Upper lobe of left lung (tissue), 6 donors: ENCODE data around the gene SLC35G2. TPM values are rescaled to one million over a fixed set of nuclear protein-coding genes. Genes with fewer than 3 reads are reported as not detected.

Experiments used
- ATAC-seq, 2 donors: fragments of 200-7000 bp; cut with Tn5 transposase; one replicate each; pipeline ENCODE4 v1.9.1; 2022; ENCODE audit warnings: mild to moderate bottlenecking in 2 of 2, moderate library complexity in 2 of 2; ENCODE audit not compliant: low FRiP score in 2 of 2
- DNase-seq, 2 donors: peaks; one replicate each; pipeline ENCODE4 v3.0.0-alpha.2; 2019 to 2020
- H3K27ac ChIP-seq, 4 donors: fragments of 200-600 bp; sonication (generic); one replicate each; pipeline ENCODE4 v1.5.1; 2016 to 2019
- H3K27me3 ChIP-seq, 4 donors: fragments of 200-600 bp; sonication (generic); one replicate each; pipeline ENCODE4 v1.5.1; 2017 to 2019
- H3K36me3 ChIP-seq, 4 donors: fragments of 200-600 bp; sonication (generic); one replicate each; pipeline ENCODE4 v1.5.1; 2016 to 2019
- H3K4me1 ChIP-seq, 4 donors: fragments of 200-600 bp; sonication (generic); one replicate each; pipeline ENCODE4 v1.5.1; 2018 to 2019
- H3K4me3 ChIP-seq, 4 donors: fragments of 200-600 bp; sonication (generic); one replicate each; pipeline ENCODE4 v1.5.1; 2017 to 2019; ENCODE audit warnings: mild to moderate bottlenecking in 2 of 4, moderate library complexity in 1 of 4
- H3K9me3 ChIP-seq, 4 donors: fragments of 200-600 bp; sonication (generic); one replicate each; pipeline ENCODE4 v1.5.1; 2018 to 2019
- CTCF ChIP-seq, 6 experiments: fragments of 450-650 bp in 4 of 6; fragments of 200-600 bp in 2 of 6; sonication (generic) in 2 of 6; IDR thresholded peaks; one replicate each; pipeline ENCODE4 v1.5.1; 2016 to 2019; ENCODE audit warnings: antibody characterized with exemption in 6 of 6
- EP300 ChIP-seq, 4 donors: sonication (generic); formaldehyde crosslinking; IDR thresholded peaks; one replicate each; pipeline ENCODE4 v1.5.1; 2017; ENCODE audit warnings: antibody characterized with exemption in 4 of 4, control low read depth in 2 of 4
- POLR2A ChIP-seq, 4 donors: fragments of 450-650 bp; IDR thresholded peaks; one replicate each; pipeline ENCODE4 v1.5.1; 2016 to 2017; ENCODE audit warnings: antibody characterized with exemption in 4 of 4, mild to moderate bottlenecking in 2 of 4
- POLR2AphosphoS5 ChIP-seq, 2 donors: sonication (generic); formaldehyde crosslinking; IDR thresholded peaks; one replicate each; pipeline ENCODE4 v1.5.1; 2017; ENCODE audit warnings: antibody characterized with exemption in 2 of 2
- WGBS, 2 donors: methylation state at CpG; one replicate each; pipeline ENCODE4 v1.1.5; 2017 to 2018; 5-methylcytosine and 5-hydroxymethylcytosine counted together
- total RNA-seq, 6 donors: library from RNA; depleted of rRNA in 4 of 6; stranded (reverse); fragments of >200 nt in 4 of 6; gene quantifications; one replicate each; pipeline versions ENCODE4 v1.1.0 to v1.2.1, GENCODE V29; 2016 to 2021
- donor health status: DM: no; HTN: no; CAD: no; lungs with moderate emphysema.
- donor health status: DM: no; HTN: yes; CAD: no; lungs with severe emphysema.

The SLC35G2 gene
- total RNA-seq, 6 donors from 2014 or later = 3.3 to 10.5 (median 6.5) TPM

GRCh38 chr3:136805795-136806194 is 13.1 kb upstream of the SLC35G2 start:
- WGBS, 2 donors = 55 to 62% methylated on average over 3 of the region's 3 CpGs

GRCh38 chr3:136811701-136812100 is 7.2 kb upstream of the SLC35G2 start:
- H3K4me3 ChIP-seq = no peak overlapping the region
- TF ChIP-seq CTCF (IDR thresholded peaks at IDR 0.05) = no peak
- no peak for TF ChIP-seq EP300 (IDR thresholded peaks at IDR 0.05)
- TF ChIP-seq POLR2AphosphoS5 (IDR thresholded peaks at IDR 0.05) = no peak
- no peak for TF ChIP-seq POLR2A (IDR thresholded peaks at IDR 0.05)
- H3K27ac ChIP-seq = no peak overlapping the region
- DNase-seq (no peak), ATAC-seq (no peak)
- 89 to 96% methylated on average over 3 of the region's 3 CpGs for WGBS, 2 donors
- no peaks in the 10 kb centered on the region for H3K36me3 ChIP-seq
- no peaks in the 10 kb centered on the region for H3K27me3 ChIP-seq
- H3K9me3 ChIP-seq = no peaks in the 10 kb centered on the region
- no peaks in the 10 kb centered on the region for H3K4me1 ChIP-seq

More at GRCh38 chr3:136805795-136806194, 13.1 kb upstream of the SLC35G2 start:
- DNase-seq (no peak), ATAC-seq (no peak)
- peaks cover 4 to 16% (median 7%) of the 10 kb centered on the region in 4 donors for H3K4me1 ChIP-seq
- H3K27ac ChIP-seq = no peak overlapping the region
- no peak for TF ChIP-seq POLR2AphosphoS5 (IDR thresholded peaks at IDR 0.05)
- H3K27me3 ChIP-seq = no peaks in the 10 kb centered on the region
- H3K36me3 ChIP-seq = no peaks in the 10 kb centered on the region
- H3K9me3 ChIP-seq = no peaks in the 10 kb centered on the region
- no peak overlapping the region for H3K4me3 ChIP-seq

GRCh38 chr3:136817448-136817847 is 1.5 kb upstream of the SLC35G2 start:
- TF ChIP-seq CTCF (IDR thresholded peaks at IDR 0.05) (no peak), POLR2A (IDR thresholded peaks at IDR 0.05) (no peak), EP300 (IDR thresholded peaks at IDR 0.05) (no peak), POLR2AphosphoS5 (IDR thresholded peaks at IDR 0.05) (no peak)
- Histone ChIP-seq H3K9me3 (no peaks in the 10 kb centered on the region), H3K4me1 (peaks cover 8 to 34% (median 28%) of the 10 kb centered on the region in 4 donors), H3K4me3 (no peak overlapping the region), H3K36me3 (no peaks in the 10 kb centered on the region), H3K27ac (no peak overlapping the region), H3K27me3 (peaks cover 0 to 9% (median 2%) of the 10 kb centered on the region in 4 donors)
- DNase-seq = peak in 1 of 2 donors; percentile 27
- ATAC-seq = peak in 1 of 2 donors; percentile 42
- 52 to 61% methylated on average over 1 of the region's 1 CpG for WGBS, 2 donors

- peak overlapping the region; percentile 82 to 89 (median 86) for H3K27ac ChIP-seq
- DNase-seq = peak in 1 of 2 donors; percentile 49
- ATAC-seq = peak; percentile 38 to 66
- WGBS, 2 donors = 11 to 13% methylated on average over 8 of the region's 8 CpGs
- no peaks in the 10 kb centered on the region for H3K36me3 ChIP-seq
- H3K9me3 ChIP-seq = no peaks in the 10 kb centered on the region
- peaks cover 0 to 9% (median 2%) of the 10 kb centered on the region in 4 donors for H3K27me3 ChIP-seq
- TF ChIP-seq POLR2A (IDR thresholded peaks at IDR 0.05) (peak in 1 of 4 donors; percentile 5), CTCF (IDR thresholded peaks at IDR 0.05) (peak in 1 of 6 experiments; percentile 12), POLR2AphosphoS5 (IDR thresholded peaks at IDR 0.05) (peak in 1 of 2 donors; percentile 28), EP300 (IDR thresholded peaks at IDR 0.05) (no peak)
- peak overlapping the region in 3 of 4 donors; percentile 56 to 78 (median 68) for H3K4me3 ChIP-seq
- H3K4me1 ChIP-seq = peaks cover 8 to 34% (median 28%) of the 10 kb centered on the region in 4 donors
Measured at GRCh38 chr3:136818191-136818768, 646 bp upstream of the SLC35G2 start.

GRCh38 chr3:136819392-136819730 is 435 bp downstream of the SLC35G2 start:
- no peaks in the 10 kb centered on the region for H3K36me3 ChIP-seq
- H3K4me3 ChIP-seq = peak overlapping the region; percentile 56 to 78 (median 65)
- H3K27ac ChIP-seq = peak overlapping the region; percentile 82 to 89 (median 86)
- TF ChIP-seq POLR2A (IDR thresholded peaks at IDR 0.05) (peak in 1 of 4 donors; percentile 0), CTCF (IDR thresholded peaks at IDR 0.05) (no peak)
- 2 to 5% methylated on average over 2 to 20 of the region's 21 CpGs for WGBS, 2 donors
- H3K4me1 ChIP-seq = peaks cover 8 to 34% (median 28%) of the 10 kb centered on the region in 4 donors
- DNase-seq (peak in 1 of 2 donors; percentile 23), ATAC-seq (peak; percentile 63 to 93)
- peaks cover 0 to 9% (median 2%) of the 10 kb centered on the region in 4 donors for H3K27me3 ChIP-seq
- H3K9me3 ChIP-seq = no peaks in the 10 kb centered on the region
